Muscle of back (tissue), 11 donors: ENCODE measurements around the gene CAMK2B. TPM values are rescaled to one million over a fixed set of nuclear protein-coding genes. Genes with fewer than 3 reads are reported as not detected.

Experiments
- DNase-seq, 3 donors: peaks; one replicate each; pipeline versions ENCODE4 v3.0.0 to v3.0.0-alpha.2; 2013
- polyA plus RNA-seq, 10 donors: library from polyadenylated mRNA; unstranded; fragments of 120-200 nt; gene quantifications; one replicate each; pipeline ENCODE4 v1.2.1, GENCODE V29; 2013; ENCODE audit not compliant: insufficient read length in 10 of 10

The CAMK2B gene
- polyA plus RNA-seq, 10 donors = 4.0 to 19.0 (median 12.2) TPM

GRCh38 chr7:44258423-44258760, 67.0 kb downstream of the CAMK2B start:
- no peak for DNase-seq

- DNase-seq = peak; percentile 73 to 85 (median 81)
Measured at GRCh38 chr7:44257618-44258422, 67.6 kb downstream of the CAMK2B start.

GRCh38 chr7:44257213-44257612, 68.2 kb downstream of the CAMK2B start:
- DNase-seq = no peak

GRCh38 chr7:44256459-44256858, 68.9 kb downstream of the CAMK2B start:
- DNase-seq = no peak

GRCh38 chr7:44251881-44252280, 73.5 kb downstream of the CAMK2B start:
- no peak for DNase-seq

- no peak for DNase-seq
Measured at GRCh38 chr7:44251269-44251668, 74.1 kb downstream of the CAMK2B start.

- DNase-seq = no peak
Measured at GRCh38 chr7:44249639-44250234, 75.7 kb downstream of the CAMK2B start.

- no peak for DNase-seq
Measured at GRCh38 chr7:44247868-44248651, 77.3 kb downstream of the CAMK2B start.

GRCh38 chr7:44246396-44247113, 78.8 kb downstream of the CAMK2B start:
- no peak for DNase-seq

- no peak for DNase-seq
Measured at GRCh38 chr7:44244282-44244681, 81.1 kb downstream of the CAMK2B start.

GRCh38 chr7:44242091-44242490, 83.3 kb downstream of the CAMK2B start:
- no peak for DNase-seq

GRCh38 chr7:44240983-44241510, 84.3 kb downstream of the CAMK2B start:
- DNase-seq = peak; percentile 52 to 84 (median 72)

GRCh38 chr7:44240376-44240775, 85.0 kb downstream of the CAMK2B start:
- no peak for DNase-seq

- DNase-seq = no peak
Measured at GRCh38 chr7:44239361-44239760, 86.0 kb downstream of the CAMK2B start.

- no peak for DNase-seq
Measured at GRCh38 chr7:44238116-44238695, 87.2 kb downstream of the CAMK2B start.

- no peak for DNase-seq
Measured at GRCh38 chr7:44237696-44238095, 87.7 kb downstream of the CAMK2B start.

- DNase-seq = no peak
Measured at GRCh38 chr7:44236333-44236728, 89.1 kb downstream of the CAMK2B start.

GRCh38 chr7:44235582-44236332, 89.6 kb downstream of the CAMK2B start:
- no peak for DNase-seq

- no peak for DNase-seq
Measured at GRCh38 chr7:44235066-44235465, 90.3 kb downstream of the CAMK2B start.

GRCh38 chr7:44232901-44233715, 92.3 kb downstream of the CAMK2B start:
- no peak for DNase-seq
